Activated naive CD8-positive, alpha-beta T cell (primary cell): ENCODE measurements around the gene TRIM66.

ENCODE experiments used
- H3K27ac Mint-ChIP-seq: one replicate; pipeline ENCODE4 v1.8.0; 2021; ENCODE audit warnings: mixed read lengths
- H3K27me3 Mint-ChIP-seq: one replicate; pipeline ENCODE4 v1.8.0; 2021; ENCODE audit warnings: mixed read lengths
- H3K36me3 Mint-ChIP-seq: one replicate; pipeline ENCODE4 v1.8.0; 2021; ENCODE audit warnings: mixed read lengths
- H3K4me1 Mint-ChIP-seq: one replicate; pipeline ENCODE4 v1.8.0; 2021; ENCODE audit warnings: low read depth, mixed read lengths
- H3K4me3 Mint-ChIP-seq: one replicate; pipeline ENCODE4 v1.8.0; 2021; ENCODE audit warnings: mild to moderate bottlenecking, mixed read lengths
- H3K9me3 Mint-ChIP-seq: one replicate; pipeline ENCODE4 v1.8.0; 2021; ENCODE audit warnings: low read depth, mixed read lengths

TRIM66 gene

GRCh38 chr11:8682303-8683114 is at the start of gene TRIM66, which contains the start of gene RPL27A:
Gene TRIM66, minus strand, starts transcription at chr11:8682665. Its CDS starts 10,391 bp downstream, at chr11:8672274.
Gene RPL27A, plus strand, starts transcription at chr11:8682792. Its CDS starts 22 bp downstream, at chr11:8682814.
- Mint-ChIP-seq H3K9me3 (no peaks in the 10 kb centered on the region), H3K27ac (peak within 1 kb of the TSS; percentile 99), H3K27me3 (no peaks in the 10 kb centered on the region), H3K4me3 (peak within 1 kb of the TSS; percentile 98), H3K4me1 (peaks cover 44% of the 10 kb centered on the region), H3K36me3 (peaks cover 43% of the 10 kb centered on the region)

GRCh38 chr11:8731647-8732323 is 49.3 kb upstream of the TRIM66 start:
- Mint-ChIP-seq H3K27me3 (no peaks in the 10 kb centered on the region), H3K4me3 (no peak overlapping the region), H3K9me3 (no peaks in the 10 kb centered on the region), H3K4me1 (no peaks in the 10 kb centered on the region), H3K36me3 (no peaks in the 10 kb centered on the region), H3K27ac (no peak overlapping the region)

- Mint-ChIP-seq H3K27ac (no peak overlapping the region), H3K4me3 (no peak overlapping the region), H3K4me1 (no peaks in the 10 kb centered on the region), H3K36me3 (no peaks in the 10 kb centered on the region), H3K9me3 (no peaks in the 10 kb centered on the region), H3K27me3 (no peaks in the 10 kb centered on the region)
Observed at GRCh38 chr11:8730697-8731020, 48.2 kb upstream of the TRIM66 start.

GRCh38 chr11:8729837-8730696 is 47.6 kb upstream of the TRIM66 start:
- no peaks in the 10 kb centered on the region for H3K4me1 Mint-ChIP-seq
- H3K4me3 Mint-ChIP-seq, result no peak overlapping the region
- H3K9me3 Mint-ChIP-seq, result no peaks in the 10 kb centered on the region
- H3K36me3 Mint-ChIP-seq, result no peaks in the 10 kb centered on the region
- H3K27me3 Mint-ChIP-seq, result no peaks in the 10 kb centered on the region
- H3K27ac Mint-ChIP-seq, result no peak overlapping the region

GRCh38 chr11:8729067-8729466 is 46.6 kb upstream of the TRIM66 start:
- no peaks in the 10 kb centered on the region for H3K27me3 Mint-ChIP-seq
- no peak overlapping the region for H3K4me3 Mint-ChIP-seq
- no peaks in the 10 kb centered on the region for H3K9me3 Mint-ChIP-seq
- no peak overlapping the region for H3K27ac Mint-ChIP-seq
- no peaks in the 10 kb centered on the region for H3K4me1 Mint-ChIP-seq
- no peaks in the 10 kb centered on the region for H3K36me3 Mint-ChIP-seq

- Mint-ChIP-seq H3K4me1 (no peaks in the 10 kb centered on the region), H3K27me3 (no peaks in the 10 kb centered on the region), H3K36me3 (no peaks in the 10 kb centered on the region)
Observed at GRCh38 chr11:8728563-8728962, 46.1 kb upstream of the TRIM66 start.

GRCh38 chr11:8726395-8726794 is 43.9 kb upstream of the TRIM66 start:
- Mint-ChIP-seq H3K27ac (no peak overlapping the region), H3K4me1 (no peaks in the 10 kb centered on the region), H3K9me3 (no peaks in the 10 kb centered on the region), H3K36me3 (no peaks in the 10 kb centered on the region), H3K27me3 (peaks cover 3% of the 10 kb centered on the region), H3K4me3 (no peak overlapping the region)

More at GRCh38 chr11:8728563-8728962, 46.1 kb upstream of the TRIM66 start:
- no peak overlapping the region for H3K27ac Mint-ChIP-seq
- H3K9me3 Mint-ChIP-seq, result no peaks in the 10 kb centered on the region
- no peak overlapping the region for H3K4me3 Mint-ChIP-seq

GRCh38 chr11:8724682-8725081 is 42.2 kb upstream of the TRIM66 start:
- H3K4me1 Mint-ChIP-seq, result no peaks in the 10 kb centered on the region
- H3K27ac Mint-ChIP-seq, result no peak overlapping the region

GRCh38 chr11:8723711-8724110 is 41.2 kb upstream of the TRIM66 start:
- no peaks in the 10 kb centered on the region for H3K9me3 Mint-ChIP-seq
- no peak overlapping the region for H3K4me3 Mint-ChIP-seq
- no peaks in the 10 kb centered on the region for H3K4me1 Mint-ChIP-seq
- no peak overlapping the region for H3K27ac Mint-ChIP-seq
- H3K36me3 Mint-ChIP-seq, result no peaks in the 10 kb centered on the region
- peaks cover 3% of the 10 kb centered on the region for H3K27me3 Mint-ChIP-seq

More at GRCh38 chr11:8724682-8725081, 42.2 kb upstream of the TRIM66 start:
- H3K27me3 Mint-ChIP-seq, result peaks cover 3% of the 10 kb centered on the region
- H3K36me3 Mint-ChIP-seq, result no peaks in the 10 kb centered on the region
- no peaks in the 10 kb centered on the region for H3K9me3 Mint-ChIP-seq
- H3K4me3 Mint-ChIP-seq, result no peak overlapping the region

GRCh38 chr11:8722809-8723208 is 40.3 kb upstream of the TRIM66 start:
- H3K27me3 Mint-ChIP-seq, result peaks cover 3% of the 10 kb centered on the region
- no peaks in the 10 kb centered on the region for H3K9me3 Mint-ChIP-seq
- no peak overlapping the region for H3K27ac Mint-ChIP-seq
- H3K4me1 Mint-ChIP-seq, result no peaks in the 10 kb centered on the region
- no peak overlapping the region for H3K4me3 Mint-ChIP-seq
- H3K36me3 Mint-ChIP-seq, result no peaks in the 10 kb centered on the region

GRCh38 chr11:8721609-8722500 is 39.4 kb upstream of the TRIM66 start:
- no peak overlapping the region for H3K4me3 Mint-ChIP-seq
- no peaks in the 10 kb centered on the region for H3K9me3 Mint-ChIP-seq
- H3K27ac Mint-ChIP-seq, result no peak overlapping the region
- H3K27me3 Mint-ChIP-seq, result peaks cover 3% of the 10 kb centered on the region
- no peaks in the 10 kb centered on the region for H3K36me3 Mint-ChIP-seq
- no peaks in the 10 kb centered on the region for H3K4me1 Mint-ChIP-seq

- no peaks in the 10 kb centered on the region for H3K4me1 Mint-ChIP-seq
- peaks cover 3% of the 10 kb centered on the region for H3K27me3 Mint-ChIP-seq
- no peak overlapping the region for H3K4me3 Mint-ChIP-seq
- no peaks in the 10 kb centered on the region for H3K36me3 Mint-ChIP-seq
- H3K9me3 Mint-ChIP-seq, result no peaks in the 10 kb centered on the region
- no peak overlapping the region for H3K27ac Mint-ChIP-seq
Observed at GRCh38 chr11:8720868-8721608, 38.6 kb upstream of the TRIM66 start.

- Mint-ChIP-seq H3K4me3 (no peak overlapping the region), H3K27me3 (peaks cover 3% of the 10 kb centered on the region), H3K27ac (no peak overlapping the region), H3K4me1 (no peaks in the 10 kb centered on the region), H3K9me3 (no peaks in the 10 kb centered on the region), H3K36me3 (no peaks in the 10 kb centered on the region)
Observed at GRCh38 chr11:8720352-8720751, 37.9 kb upstream of the TRIM66 start.
